Bladder microvascular endothelial cell (primary cell): Measurements from ENCODE around the gene DES. TPM values are rescaled to one million over a fixed set of nuclear protein-coding genes. Genes with fewer than 3 reads are reported as not detected.

Experiments used
- total RNA-seq: library from RNA; depleted of rRNA; stranded (reverse); fragments of >200 nt; gene quantifications from 2 replicates; pipeline ENCODE4 v1.2.3, GENCODE V29; 2014

DES gene
- total RNA-seq = not detected in 2 replicates

DNA sequence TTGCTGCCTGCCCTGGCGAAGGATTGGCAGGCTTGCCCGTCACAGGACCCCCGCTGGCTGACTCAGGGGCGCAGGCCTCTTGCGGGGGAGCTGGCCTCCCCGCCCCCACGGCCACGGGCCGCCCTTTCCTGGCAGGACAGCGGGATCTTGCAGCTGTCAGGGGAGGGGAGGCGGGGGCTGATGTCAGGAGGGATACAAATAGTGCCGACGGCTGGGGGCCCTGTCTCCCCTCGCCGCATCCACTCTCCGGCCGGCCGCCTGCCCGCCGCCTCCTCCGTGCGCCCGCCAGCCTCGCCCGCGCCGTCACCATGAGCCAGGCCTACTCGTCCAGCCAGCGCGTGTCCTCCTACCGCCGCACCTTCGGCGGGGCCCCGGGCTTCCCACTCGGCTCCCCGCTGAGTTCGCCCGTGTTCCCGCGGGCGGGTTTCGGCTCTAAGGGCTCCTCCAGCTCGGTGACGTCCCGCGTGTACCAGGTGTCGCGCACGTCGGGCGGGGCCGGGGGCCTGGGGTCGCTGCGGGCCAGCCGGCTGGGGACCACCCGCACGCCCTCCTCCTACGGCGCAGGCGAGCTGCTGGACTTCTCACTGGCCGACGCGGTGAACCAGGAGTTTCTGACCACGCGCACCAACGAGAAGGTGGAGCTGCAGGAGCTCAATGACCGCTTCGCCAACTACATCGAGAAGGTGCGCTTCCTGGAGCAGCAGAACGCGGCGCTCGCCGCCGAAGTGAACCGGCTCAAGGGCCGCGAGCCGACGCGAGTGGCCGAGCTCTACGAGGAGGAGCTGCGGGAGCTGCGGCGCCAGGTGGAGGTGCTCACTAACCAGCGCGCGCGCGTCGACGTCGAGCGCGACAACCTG is at the start of gene DES:
Gene DES, plus strand, starts transcription at position 223 of the 857 bp plus-strand sequence. Its CDS starts 86 bp downstream, at position 309.

DNA sequence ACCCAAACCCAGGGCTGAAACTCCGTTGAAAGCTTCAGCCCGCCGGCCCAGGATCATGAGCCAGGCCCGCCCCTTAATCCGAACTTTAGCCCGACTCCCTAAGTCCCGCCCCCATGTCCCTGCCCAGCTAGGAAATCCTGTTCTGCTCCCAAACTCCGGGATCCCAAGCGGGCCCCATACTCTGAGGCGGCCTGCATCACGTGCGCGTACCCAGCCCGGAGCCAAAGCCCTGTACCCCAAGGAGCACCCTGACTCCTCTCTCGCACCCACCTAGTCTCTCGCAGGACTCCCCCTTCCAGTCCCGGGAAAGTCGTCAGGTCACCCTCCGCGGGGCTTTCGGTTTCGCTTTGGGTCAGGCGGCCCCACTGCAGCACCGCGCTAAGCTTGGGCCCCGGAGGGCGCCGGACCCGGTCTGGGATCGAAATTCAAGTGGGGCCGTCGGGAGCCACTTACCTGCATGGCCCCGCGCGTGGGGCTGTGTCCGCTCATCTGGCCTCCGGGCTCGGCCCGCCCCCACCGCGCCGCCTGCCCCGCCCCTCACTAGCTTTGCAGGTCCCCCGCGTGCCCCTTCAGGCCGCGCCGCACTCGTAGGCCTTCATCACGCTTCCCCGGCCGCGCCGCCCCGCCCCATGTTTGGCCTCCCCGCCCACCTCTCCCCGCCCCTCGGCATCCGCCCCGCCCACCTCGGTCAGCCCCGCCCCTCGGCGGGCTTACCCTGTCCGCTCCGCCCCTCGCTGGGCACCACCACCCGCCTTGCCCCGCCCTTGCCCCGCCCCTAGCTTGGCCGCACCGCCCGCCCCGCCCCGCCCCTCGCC is 30.7 kb upstream of the DES start, which contains the start of gene DNPEP:
Gene DNPEP, minus strand, starts transcription at position 607 of the 815 bp plus-strand sequence. Its CDS starts 118 bp downstream, at position 489.

DNA sequence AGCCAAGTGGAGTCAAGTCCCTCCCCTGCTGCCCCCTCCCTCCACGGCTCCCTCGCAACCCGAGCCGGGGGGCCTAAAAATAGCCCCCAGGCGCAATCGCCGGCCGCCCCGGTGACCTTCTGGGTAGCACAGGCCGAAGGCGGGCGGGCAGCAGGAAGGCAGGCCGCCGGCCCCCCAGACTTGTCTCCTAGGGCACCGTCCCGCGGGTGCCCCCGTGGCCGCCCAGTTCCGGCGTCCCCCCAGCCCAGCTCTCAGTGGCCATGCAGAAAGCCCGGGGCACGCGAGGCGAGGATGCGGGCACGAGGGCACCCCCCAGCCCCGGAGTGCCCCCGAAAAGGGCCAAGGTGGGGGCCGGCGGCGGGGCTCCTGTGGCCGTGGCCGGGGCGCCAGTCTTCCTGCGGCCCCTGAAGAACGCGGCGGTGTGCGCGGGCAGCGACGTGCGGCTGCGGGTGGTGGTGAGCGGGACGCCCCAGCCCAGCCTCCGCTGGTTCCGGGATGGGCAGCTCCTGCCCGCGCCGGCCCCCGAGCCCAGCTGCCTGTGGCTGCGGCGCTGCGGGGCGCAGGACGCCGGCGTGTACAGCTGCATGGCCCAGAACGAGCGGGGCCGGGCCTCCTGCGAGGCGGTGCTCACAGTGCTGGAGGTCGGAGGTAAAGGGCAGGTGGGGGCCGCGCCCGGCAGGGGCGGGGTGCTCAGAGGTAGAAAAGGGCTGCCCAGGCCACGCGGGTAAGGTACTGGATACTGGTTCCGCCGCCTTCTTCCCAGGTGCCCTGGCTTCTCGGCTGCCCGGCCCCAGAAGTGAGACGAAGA is 16.7 kb downstream of the DES start, which contains the start of gene SPEG:
Gene SPEG, plus strand, starts transcription at position 126 of the 808 bp plus-strand sequence. Its CDS starts 135 bp downstream, at position 261.

Other genes starting within 250 kb of the DES start
- gene SLC23A3, start 248.3 kb upstream of the DES start, total RNA-seq = 0.81 and 4.5 TPM in 2 replicates
- 21.4 and 39.2 TPM in 2 replicates for gene CNPPD1, start 241.5 kb upstream of the DES start, total RNA-seq
- 49.7 TPM in 2 replicates for gene RETREG2, start 240.1 kb upstream of the DES start, total RNA-seq
- gene ZFAND2B, start 211.6 kb upstream of the DES start, total RNA-seq = 21.0 and 22.2 TPM in 2 replicates
- 31.4 and 45.8 TPM in 2 replicates for gene ABCB6, start 199.4 kb upstream of the DES start, total RNA-seq
- 36.8 and 60.8 TPM in 2 replicates for gene ATG9A, start 188.7 kb upstream of the DES start, total RNA-seq
- 19.3 and 23.1 TPM in 2 replicates for gene ANKZF1, start 188.6 kb upstream of the DES start, total RNA-seq
- 4.2 and 6.6 TPM in 2 replicates for gene GLB1L, start 172.9 kb upstream of the DES start, total RNA-seq
- gene STK16, start 172.9 kb upstream of the DES start, total RNA-seq = 16.5 and 21.8 TPM in 2 replicates
- gene TUBA4B, start 165.1 kb upstream of the DES start, total RNA-seq = not detected in 2 replicates
- gene TUBA4A, start 164.5 kb upstream of the DES start, total RNA-seq = 9.0 and 18.1 TPM in 2 replicates
- gene DNAJB2, start 139.0 kb upstream of the DES start, total RNA-seq = 18.0 and 40.7 TPM in 2 replicates
- gene PTPRN, start 109.0 kb upstream of the DES start, total RNA-seq = 0.16 TPM in 1 of 2 replicates, not detected in the other
- gene RESP18, start 85.6 kb upstream of the DES start, total RNA-seq = not detected in 2 replicates
- gene DNPEP, start 30.5 kb upstream of the DES start, total RNA-seq = 40.3 and 51.7 TPM in 2 replicates
- gene SPEG, start 16.5 kb downstream of the DES start, total RNA-seq = 0.44 and 0.65 TPM in 2 replicates
- gene GMPPA, start 80.5 kb downstream of the DES start, total RNA-seq = 27.0 and 28.9 TPM in 2 replicates
- gene ASIC4, start 96.1 kb downstream of the DES start, total RNA-seq = not detected in 2 replicates
- 1.3 and 2.9 TPM in 2 replicates for gene CHPF, start 125.4 kb downstream of the DES start, total RNA-seq
- gene TMEM198, start 125.7 kb downstream of the DES start, total RNA-seq = not detected in 2 replicates
- 13.9 and 33.5 TPM in 2 replicates for gene OBSL1, start 153.2 kb downstream of the DES start, total RNA-seq
- gene INHA, start 153.9 kb downstream of the DES start, total RNA-seq = not detected in 2 replicates
- gene STK11IP, start 179.5 kb downstream of the DES start, total RNA-seq = 7.8 and 10.7 TPM in 2 replicates
- under 0.01 and 0.25 TPM in 2 replicates for gene SLC4A3, start 209.3 kb downstream of the DES start, total RNA-seq